HCEC 1CT (cell line): ENCODE measurements around the gene MCCD1.
"Not testable (repeated sequence)": the region's sequence is repeated elsewhere in the genome, so short reads cannot be mapped to it uniquely, and the experiment has no call there.

Experiments used
- DNase-seq: peaks from one replicate; pipeline ENCODE4 v3.0.0-alpha.2; 2017

Gene MCCD1, protein sequence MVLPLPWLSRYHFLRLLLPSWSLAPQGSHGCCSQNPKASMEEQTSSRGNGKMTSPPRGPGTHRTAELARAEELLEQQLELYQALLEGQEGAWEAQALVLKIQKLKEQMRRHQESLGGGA

DNA sequence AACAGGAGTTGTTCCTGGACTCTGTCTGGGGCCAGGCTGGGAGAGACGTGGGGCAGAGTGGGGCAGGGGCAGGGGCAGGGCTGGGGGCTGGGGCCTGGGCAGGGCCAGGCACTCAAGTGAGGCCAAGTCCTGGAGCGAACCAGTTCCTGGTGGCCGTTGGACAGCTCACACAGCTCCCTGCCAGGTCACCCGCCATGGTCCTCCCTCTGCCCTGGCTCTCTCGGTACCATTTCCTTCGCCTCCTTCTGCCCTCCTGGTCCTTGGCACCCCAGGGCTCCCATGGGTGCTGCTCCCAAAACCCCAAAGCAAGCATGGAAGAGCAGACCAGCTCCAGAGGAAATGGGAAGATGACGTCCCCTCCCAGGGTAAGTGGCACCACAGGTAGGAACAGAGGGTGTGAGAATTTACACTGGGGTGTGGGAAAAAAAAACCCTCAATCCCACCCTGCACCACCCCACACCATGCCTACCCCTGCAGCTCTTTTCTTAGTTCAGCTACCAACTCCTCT is at the start of gene MCCD1:
MCCD1 (plus strand) TSS at position 142 of the 508 bp plus-strand sequence; CDS start at position 195, 53 bp downstream.
- no peak for DNase-seq

DNA sequence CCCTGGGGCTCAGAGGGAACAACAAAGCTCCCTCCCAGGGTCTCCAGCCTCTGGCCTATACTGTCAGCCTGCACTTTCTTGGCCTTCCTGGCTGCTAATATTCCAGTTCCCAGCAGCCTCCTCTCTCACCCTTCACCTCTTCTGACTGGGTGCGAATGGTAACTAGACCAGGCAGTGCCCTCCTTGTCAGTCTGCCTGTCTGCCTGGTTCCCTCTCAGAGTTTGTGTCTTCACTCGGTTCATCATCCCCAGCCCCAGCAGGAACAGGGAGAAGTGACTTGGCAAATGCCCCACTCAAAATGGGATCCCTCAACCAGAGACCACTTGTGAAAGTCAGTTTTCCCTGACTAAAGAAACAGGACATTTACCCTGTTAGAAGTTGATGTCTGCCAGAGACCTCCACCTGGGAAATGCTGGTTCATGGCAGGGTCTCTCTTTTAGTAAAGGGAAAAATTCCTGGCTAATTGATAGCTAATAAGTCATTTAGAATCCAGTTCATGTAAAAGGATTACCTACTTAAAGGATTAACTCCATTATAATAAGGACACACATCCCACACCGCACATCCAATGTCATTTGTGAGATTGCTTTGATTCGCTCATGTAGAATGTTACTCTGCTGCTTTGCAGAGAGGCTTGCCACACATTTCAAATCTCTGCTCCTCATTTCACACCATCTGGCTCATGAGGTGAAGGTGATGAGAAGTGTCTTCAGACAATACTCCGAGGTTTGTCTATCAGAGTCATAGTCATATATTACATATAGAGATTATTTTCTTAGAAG is 49.4 kb upstream of the MCCD1 start:
- no peak for DNase-seq

DNA sequence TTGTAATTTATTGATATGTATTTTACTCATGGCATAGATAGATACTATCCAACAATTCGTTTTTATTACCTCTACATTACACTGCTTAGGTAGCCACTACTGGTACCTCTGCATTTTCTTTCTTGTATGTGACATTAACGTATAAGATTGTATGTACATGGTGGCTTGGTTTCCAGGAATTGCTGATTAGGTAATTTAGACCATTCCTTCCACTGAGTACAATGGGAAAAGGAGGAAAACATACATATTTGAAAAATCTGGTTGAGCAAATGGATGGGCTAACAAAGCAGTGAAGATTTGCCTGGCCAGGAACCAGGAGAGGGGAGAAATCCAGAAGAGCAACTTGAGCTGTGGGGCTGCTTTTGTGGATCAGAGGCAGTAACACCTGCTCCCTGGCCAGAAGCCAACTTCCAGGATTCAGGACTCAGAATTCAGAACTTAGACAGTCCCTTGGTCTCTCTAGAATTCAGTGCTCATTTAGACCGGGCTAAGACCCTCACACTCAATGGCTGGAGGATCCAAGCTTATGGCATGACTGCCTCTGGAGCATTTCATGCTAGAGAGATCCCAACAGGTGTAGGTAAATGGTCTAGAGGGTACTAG is 48.7 kb upstream of the MCCD1 start:
- DNase-seq = no peak

DNA sequence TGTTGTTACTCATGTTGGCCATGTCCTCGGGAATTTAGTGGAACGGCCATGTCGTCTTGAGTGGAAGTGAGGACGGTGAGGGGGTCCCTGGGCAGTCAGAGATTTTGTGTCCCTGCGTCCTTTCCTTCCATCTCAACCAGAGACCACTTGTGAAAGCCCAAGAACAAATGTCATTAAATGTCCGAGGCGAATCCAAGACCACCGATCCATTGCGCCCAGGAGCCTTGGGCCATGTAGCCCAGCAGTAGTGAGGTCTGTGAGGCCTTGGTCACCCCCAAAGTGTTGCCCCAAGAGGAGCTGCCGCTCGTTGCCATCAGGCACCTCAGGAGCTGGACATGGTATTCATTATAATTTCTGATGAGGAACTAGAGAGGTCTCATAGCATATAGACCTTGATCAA is 48.2 kb upstream of the MCCD1 start:
- no peak for DNase-seq

DNA sequence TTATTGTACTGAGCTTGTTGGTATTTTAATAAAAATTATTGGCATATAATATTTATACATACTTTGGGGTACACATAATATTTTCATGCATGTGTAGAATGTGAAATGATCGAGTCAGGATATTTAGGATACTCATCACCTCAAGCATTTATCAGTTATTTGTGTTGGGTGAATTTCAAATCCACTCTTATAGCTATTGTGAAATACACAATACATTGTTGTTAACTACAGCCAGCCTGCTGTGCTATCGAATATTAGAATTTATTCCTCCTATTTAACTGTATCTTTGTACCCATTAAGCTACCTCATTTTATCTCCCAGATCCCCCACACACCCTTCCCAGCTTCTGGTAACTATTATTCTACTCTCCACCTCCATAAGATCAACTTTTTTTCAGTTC is 45.4 kb upstream of the MCCD1 start:
- no peak for DNase-seq

DNA sequence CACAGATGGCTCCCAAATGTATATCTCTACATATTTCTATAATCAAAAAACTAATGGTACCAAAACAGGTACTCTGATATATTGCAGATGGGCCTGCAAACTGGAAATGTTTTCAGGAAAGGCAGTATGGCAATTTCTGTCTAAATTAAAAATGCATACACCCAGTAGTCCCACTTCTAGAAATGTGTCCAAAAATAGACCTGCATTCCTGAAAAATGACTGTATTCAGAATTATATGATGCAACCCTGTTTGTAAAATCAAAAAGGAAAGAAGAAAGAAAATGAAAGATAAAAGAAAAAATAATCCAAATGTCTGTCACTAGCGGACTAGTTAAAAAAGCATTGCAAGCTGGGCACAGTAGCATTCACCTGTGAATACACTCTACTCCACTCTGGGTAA is 43.7 kb upstream of the MCCD1 start:
- DNase-seq = peak; percentile 54

DNA sequence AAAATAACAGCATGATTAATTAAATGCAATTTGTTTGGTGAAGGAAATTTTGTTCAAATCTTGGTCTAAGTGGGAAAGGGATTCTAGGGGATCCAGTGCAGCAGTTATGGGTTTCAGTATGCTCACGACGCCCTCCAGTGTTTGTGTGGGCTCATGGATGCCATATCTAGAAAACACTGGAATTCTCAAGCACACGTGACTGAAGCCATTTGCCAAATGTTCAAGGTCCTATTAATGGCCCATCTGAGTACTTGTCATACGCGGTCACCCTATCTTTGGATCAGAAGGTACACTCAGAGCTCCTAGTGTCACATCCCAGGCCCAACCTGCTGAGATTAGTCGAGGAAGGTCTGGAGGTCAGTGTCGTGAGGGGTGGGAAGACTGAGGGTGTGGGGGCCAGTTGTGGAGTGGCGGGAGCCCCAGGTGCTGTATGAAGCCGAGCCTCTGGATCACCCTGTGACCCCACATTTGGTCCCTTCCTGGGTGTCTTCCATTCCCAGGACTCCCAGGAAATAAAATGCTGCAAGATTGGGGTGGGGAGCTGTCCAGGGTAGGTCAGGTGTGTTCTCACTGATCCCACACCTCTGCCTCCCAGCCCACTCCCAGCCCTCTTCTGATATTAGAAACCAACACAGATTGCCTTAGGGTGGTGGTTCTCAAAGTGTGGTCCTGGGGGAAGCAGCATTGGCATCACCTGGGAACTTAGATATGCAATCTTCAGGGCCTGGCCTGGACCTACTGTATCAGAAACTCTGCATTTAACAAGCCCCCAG is 42.5 kb upstream of the MCCD1 start:
- not testable (repeated sequence) for DNase-seq

DNA sequence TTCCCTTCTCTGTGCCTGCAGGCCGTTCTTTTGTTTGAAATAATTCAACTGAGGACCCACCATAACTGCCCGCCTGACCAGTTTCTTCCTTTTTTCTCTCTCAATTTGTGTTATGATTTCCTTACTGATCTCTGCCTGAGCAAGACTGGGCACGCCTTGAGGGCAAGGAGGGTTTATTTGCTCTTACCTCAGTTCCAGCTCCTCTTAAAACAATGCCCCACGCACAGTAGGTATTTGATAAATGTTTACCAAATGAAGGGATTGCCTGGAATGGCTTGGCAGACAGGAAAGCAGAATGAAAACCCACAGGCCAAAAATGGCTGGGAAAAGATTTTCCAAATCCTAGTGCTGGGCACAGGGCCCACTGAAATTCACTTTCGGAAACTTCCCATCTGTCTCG is 41.1 kb upstream of the MCCD1 start:
- DNase-seq = not testable (repeated sequence)

DNA sequence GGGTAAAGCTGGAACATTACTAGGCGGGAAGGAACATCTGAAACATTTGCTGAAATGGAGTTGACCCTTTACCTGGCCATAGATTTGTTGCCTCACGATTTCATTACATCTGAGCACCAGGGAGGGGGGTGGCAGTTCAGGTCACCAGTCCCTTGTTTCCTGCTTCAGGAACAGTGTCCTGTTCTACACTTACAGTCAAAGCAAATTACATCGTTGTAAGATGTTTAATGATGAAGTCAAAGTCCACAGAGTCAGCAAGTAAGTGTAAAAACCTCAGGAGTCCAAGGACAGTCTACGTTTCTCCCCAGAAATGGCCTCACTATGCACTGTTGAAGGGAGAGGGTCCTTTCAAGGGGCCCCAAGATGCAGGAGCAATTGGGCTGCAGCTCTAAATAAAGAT is 39.7 kb upstream of the MCCD1 start:
- DNase-seq = no peak

DNA sequence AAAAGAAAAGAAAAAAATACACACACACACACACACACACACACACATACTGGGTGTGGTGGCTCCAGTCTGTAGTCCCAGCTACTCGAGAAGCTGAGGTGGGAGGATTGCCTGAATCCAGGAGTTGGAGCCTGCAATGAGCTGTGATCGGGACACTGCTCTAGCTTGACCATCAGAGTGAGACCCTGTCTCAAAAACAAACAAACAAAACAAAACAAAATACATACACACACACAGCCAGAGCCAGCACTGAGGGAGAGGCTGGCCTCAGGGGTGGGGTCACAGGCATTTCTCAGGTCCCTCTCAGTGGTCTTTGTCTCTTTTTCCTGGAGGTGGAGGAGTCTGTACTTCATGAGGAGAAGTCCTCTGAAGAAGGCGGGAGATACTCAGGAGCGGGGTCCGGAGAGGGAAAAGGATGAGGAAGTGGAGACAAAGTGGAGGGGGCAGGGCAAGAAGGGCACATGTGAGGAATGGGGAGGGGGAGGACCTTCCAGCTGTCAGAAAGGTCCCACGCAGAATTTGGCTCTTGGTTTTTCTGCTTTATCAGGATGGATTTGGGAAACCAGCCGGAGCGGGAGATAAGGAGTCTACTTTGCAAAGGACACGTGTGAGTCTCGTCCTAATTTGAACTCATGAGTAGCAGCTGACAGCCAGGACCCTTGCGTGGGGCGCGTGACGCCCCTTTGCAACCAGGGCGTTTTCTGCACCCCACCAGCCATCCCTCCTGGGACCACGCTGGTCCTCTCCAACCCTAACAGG is 38.5 kb upstream of the MCCD1 start:
- DNase-seq = no peak

DNA sequence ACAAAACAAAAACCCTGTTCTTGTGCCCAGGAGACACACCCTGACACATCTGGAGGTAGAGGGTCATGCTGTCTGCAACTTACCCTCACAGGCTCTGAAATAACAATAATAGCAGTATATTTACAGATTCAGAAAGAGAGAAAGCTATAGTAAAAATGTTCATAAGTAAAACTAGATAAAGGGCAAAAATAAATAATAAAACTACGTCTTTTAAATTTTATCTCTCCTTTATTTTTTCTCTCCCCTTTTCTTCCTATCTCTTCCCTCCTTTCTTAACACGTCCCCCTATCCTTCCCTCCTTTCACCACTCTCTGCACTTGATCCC is 35.2 kb upstream of the MCCD1 start:
- DNase-seq = not testable (repeated sequence)

DNA sequence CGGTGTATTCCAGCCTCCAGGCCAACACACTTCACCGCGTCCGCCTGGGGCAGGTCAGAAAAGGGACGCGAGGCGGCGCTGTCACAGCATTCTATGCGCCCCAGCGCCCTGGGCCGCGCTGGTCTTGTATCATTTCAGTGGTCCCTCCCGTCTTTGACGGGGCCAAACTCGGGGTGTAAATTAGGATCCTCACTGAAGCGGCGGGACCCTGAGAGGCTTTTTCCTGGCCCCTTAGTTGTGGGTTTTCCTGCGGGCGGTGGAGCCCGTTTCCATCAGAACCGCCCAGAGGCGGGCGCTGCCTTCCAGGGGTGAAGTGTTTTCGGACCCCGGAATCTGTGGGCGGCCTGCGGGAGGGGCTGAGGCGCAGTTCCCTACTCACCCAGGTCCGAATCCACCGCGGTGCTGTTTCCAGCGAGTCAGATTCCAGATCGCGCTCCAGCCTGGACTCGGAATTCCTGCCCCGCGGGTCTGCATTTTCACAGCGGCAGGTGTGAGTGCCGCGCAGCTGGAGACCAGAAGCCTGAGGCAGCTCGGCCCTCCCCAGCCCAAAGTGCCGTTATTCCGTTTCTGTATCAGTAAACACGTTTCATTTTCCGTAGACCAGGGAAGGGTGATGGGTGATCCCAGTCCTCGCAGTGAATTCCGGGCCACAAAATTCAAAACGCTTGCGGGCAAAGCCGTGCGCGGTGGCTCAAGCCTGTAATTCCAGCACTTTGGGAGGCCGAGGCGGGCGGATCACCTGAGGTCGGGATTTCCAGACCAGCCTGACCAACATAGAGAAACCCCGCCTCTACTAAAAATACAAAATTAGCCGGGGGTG is 34.7 kb upstream of the MCCD1 start:
- DNase-seq = peak; percentile 72

DNA sequence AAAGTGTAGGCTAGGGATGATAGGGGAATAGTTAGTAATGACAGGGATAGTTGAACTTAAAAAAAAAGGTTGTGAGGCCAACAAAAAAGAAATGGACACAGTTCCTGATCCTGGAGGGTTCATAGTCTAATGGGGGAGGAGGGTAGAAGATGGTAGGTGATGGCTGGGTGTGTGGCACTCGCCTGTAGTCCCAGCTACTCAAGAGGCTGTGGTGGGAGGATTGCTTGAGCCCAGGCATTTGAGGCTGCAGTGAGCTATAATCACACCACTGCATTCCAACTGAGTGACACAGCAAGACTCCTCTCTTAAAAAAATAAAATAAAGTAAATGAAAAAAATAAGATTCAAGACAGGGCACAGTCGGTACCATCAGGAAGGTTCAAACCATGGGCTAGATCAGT is 33.2 kb upstream of the MCCD1 start:
- DNase-seq = peak; percentile 66

DNA sequence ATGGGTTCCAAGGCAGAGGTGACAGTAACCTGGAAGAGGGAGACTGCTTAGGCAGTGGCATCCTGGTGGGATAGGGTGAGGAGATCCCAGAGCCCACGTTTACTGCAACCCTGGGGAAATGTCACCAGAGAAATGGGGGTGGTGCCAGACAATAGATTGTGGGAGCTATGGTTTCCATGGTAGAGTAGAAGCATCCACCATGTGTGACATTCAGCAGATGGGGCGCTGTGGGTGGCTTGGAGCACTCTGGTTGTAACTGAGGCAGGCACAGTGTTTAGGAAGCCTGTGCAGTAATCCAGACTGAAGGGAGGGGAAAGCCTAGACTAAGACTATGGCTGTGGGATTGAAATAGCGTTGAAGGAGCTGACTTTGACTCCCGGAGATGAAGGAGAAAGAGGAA is 31.9 kb upstream of the MCCD1 start:
- not testable (repeated sequence) for DNase-seq

DNA sequence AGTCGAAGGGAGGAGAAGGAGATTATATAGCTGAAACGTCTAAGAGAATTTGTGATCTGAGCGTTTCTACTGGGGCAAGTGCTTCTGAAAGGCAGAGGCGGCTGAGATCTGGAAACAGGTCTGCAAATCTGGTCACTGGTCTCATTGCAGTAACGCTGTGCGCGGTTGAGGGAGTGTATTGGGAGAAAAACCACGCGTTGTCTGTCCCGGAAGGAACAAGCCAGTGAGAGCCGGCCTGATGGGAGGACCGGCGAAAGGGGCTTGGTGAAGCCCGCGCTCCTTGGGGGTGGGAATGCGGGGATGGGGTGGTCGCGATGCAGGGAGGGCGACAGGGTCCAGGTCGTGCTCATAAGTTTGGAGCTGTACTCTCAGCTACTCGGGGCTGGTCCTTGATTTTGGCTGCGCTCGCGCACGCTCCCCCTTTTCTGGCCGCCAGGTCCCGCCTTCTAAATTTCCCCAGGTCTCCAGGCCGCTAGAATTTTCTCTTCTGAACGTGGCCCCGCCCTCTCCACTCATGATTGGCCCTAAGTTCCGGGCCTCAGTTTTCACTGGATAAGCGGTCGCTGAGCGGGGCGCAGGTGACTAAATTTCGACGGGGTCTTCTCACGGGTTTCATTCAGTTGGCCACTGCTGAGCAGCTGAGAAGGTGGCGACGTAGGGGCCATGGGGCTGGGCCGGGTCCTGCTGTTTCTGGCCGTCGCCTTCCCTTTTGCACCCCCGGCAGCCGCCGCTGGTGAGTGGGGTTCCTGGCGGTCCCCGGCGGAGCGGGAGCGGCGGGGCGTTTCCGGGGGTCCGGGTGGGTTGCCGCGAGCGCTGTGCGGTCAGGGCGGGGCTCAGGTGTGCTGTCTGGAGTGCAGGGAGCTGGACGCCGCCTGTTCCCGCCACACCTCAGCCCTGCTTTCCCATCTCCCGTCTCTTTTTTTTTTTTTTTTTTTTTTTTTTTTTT is 31.0 kb upstream of the MCCD1 start, which contains the start of gene MICB:
MICB (plus strand) TSS at position 615 of the 946 bp plus-strand sequence; CDS start at position 664, 49 bp downstream.
- peak; percentile 77 for DNase-seq

DNA sequence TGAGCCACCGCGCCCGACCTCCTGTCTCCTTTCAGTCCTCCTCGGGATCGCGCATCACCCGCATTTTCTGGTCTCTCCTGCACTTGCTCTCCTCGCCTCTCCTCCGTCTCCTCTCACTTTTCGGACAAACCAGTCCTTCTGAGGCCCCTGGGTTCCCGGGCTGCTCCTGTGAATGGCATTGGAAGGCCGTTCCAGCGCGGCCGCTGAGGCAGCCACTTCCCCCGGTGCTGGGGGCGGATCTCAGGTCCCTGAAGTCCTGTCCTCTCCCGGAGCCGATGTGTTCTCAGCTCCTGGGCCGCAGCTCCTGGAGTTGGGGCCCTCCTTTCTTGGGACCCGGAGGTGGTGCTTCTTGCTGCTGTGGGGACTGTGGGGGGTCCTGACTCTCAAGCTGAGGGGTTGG is 30.0 kb upstream of the MCCD1 start:
- peak; percentile 9 for DNase-seq

DNA sequence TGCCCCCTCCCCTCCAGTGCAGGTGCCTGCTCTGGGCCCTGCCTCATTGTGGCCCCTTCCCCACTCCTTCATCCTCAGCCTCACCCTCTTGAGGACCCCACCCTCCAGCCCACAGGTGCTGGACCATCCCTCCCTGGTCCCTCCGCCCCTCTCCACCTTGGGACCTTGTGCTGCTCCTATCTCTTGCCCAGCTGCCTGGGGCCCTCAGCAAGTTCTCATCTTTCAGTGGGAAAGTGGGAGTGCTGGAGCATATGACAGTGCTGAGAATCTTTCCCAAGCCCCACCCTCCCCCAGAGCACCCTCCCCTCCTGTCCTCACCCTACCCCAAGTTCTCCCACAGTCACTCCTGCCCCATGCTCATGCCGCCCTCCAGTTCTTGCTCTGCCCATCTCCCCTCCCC is 29.1 kb upstream of the MCCD1 start:
- DNase-seq = not testable (repeated sequence)

DNA sequence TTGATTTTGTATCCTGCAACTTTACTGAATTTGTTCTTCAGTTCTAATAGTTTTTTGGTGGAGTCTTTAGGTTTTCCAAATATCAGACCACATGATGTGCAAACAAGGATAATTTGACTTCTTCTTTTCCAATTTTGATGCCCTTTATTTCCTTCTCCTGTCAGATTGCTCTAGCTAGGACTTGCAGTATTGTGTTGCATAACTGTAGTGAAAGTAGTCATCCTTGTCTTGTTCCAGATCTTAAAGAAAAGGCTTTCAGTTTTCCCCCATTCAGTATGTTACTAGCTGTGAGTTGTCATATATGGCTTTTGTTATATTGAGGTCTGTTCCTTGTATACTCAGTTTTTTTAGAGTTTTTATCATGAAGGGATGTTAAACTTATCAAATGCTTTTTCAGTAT is 26.2 kb upstream of the MCCD1 start:
- no peak for DNase-seq

DNA sequence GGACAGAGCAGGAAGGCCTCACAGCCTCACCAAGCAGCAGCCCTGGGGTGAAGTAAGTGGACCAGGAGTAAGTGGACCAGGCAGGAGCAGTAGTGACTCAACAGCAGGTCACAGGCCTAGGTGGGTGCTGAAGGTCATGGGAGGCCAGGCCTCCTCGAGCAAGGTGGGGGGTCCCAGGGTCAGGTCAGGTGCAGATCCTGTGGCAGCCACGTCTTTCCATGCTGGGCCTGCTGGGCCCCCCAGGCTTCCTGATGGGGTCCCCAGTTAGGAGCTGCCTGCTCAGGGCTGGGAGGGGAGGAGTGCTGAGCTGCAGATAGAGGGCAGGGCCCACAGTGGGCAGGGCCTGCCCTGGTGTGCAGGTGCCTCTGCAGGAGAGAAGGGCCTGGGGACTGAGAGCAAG is 19.7 kb upstream of the MCCD1 start:
- not testable (repeated sequence) for DNase-seq

DNA sequence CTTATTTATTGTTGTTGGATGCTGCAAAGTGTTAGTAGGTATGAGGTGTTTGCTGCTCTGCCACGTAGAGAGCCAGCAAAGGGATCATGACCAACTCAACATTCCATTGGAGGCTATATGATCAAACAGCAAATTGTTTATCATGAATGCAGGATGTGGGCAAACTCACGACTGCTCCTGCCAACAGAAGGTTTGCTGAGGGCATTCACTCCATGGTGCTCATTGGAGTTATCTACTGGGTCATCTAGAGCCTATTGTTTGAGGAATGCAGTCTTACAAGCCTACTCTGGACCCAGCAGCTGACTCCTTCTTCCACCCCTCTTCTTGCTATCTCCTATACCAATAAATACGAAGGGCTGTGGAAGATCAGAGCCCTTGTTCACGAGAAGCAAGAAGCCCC is 18.8 kb upstream of the MCCD1 start:
- no peak for DNase-seq
